Astrocyte of the spinal cord (primary cell): ENCODE measurements around the gene SEC31A.
A peak's percentile ranks its signal among the peaks of the same experiment; 100 is the strongest.

ENCODE experiments used
- DNase-seq: peaks from one replicate; pipeline ENCODE4 v3.0.0; 2011; ENCODE audit warnings: low read depth, low spot score
- H3K4me3 ChIP-seq: 2 replicates; pipeline ENCODE4 v1.5.1; 2011; ENCODE audit warnings: low read depth, mild to moderate bottlenecking, low read length, moderate library complexity
- CTCF ChIP-seq: IDR thresholded peaks from 2 replicates; pipeline ENCODE4 v1.5.1; 2012; ENCODE audit warnings: low read depth, mild to moderate bottlenecking, low read length, inconsistent platforms
- in situ Hi-C: cut with HindIII; loops from 2 replicates; pipeline ENCODE4 v1.10.0; 2017; ENCODE audit warnings: low sequenced_read_pairs

Gene SEC31A

GRCh38 chr4:82903737-82904136, 12.8 kb upstream of the SEC31A start:
- no peak overlapping the region for H3K4me3 ChIP-seq
- DNase-seq = no peak
- in situ Hi-C loops = no loop called here
- no peak for TF ChIP-seq CTCF

- no peak for DNase-seq
- peak overlapping the region; percentile 92 for H3K4me3 ChIP-seq
- TF ChIP-seq CTCF = no peak
- in situ Hi-C loops = no loop called here
Observed at GRCh38 chr4:82901183-82901718, 10.3 kb upstream of the SEC31A start.

GRCh38 chr4:82900411-82901182, 9.6 kb upstream of the SEC31A start, which contains the start of gene THAP9:
TSS of gene THAP9 (plus strand) at chr4:82900735. CDS start at chr4:82900803, 68 bp downstream.
- TF ChIP-seq CTCF = no peak
- in situ Hi-C loops = no loop called here
- DNase-seq = peak; percentile 100
- peak within 1 kb of the TSS; percentile 92 for H3K4me3 ChIP-seq

- DNase-seq = no peak
- peak overlapping the region; percentile 92 for H3K4me3 ChIP-seq
- no peak for TF ChIP-seq CTCF
- in situ Hi-C loops = no loop called here
Observed at GRCh38 chr4:82900066-82900410, 9.1 kb upstream of the SEC31A start.

GRCh38 chr4:82899374-82900065, 8.6 kb upstream of the SEC31A start:
- TF ChIP-seq CTCF = no peak
- H3K4me3 ChIP-seq = peak overlapping the region; percentile 92
- peak; percentile 37 for DNase-seq
- in situ Hi-C loops = no loop called here

GRCh38 chr4:82898322-82899243, 7.6 kb upstream of the SEC31A start:
- peak; percentile 88 for DNase-seq
- peak; percentile 40 for TF ChIP-seq CTCF
- H3K4me3 ChIP-seq = peak overlapping the region; percentile 92
- in situ Hi-C loops = no loop called here
